ENCODE data around the gene SDF2.

Gene SDF2, protein sequence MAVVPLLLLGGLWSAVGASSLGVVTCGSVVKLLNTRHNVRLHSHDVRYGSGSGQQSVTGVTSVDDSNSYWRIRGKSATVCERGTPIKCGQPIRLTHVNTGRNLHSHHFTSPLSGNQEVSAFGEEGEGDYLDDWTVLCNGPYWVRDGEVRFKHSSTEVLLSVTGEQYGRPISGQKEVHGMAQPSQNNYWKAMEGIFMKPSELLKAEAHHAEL

DNA sequence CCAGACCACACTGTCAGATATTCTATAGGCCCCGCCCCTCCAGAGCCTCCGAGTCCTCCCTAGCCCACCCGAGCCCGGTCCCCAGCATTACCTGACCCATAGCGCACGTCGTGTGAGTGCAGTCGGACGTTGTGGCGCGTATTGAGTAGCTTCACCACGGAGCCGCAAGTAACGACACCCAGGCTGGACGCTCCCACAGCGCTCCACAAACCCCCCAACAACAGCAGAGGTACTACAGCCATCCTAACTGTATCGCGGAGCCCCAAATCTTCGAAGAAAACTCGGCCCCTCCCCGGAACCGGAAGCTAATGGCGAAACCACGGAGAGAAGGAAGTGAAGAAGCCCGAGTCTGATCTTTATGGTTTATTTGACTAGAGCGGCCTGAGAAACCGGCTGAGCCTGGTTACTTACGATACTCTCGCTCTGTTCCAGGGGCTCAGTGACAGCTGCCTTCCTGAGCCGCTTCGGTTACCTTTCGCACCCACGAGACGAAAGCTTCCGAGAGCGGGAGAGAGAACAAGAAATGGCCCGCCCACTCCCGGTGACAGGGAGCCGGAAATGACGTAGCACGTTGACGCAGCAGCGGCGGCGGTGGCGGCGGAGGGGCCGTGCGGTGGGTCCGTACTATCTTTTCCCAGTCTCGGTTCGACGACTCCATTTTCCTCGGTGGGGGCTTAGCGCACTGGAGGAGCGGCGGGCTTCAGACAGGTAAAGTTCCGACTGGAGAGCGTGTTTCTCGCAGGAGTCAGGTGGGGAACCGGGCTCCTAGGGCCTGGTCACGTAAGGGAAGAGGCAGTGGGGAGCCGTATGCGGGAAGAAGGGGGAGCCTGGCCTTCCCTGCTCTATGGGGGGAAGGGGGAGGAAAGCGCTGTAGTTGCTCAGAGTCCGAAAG is at the start of gene SDF2, which contains the start of gene SUPT6H:
Gene SDF2 (minus strand): TSS at position 272 of the 892 bp plus-strand sequence. CDS start 30 bp downstream, at position 242.
Gene SUPT6H (plus strand): TSS at position 571 of the 892 bp plus-strand sequence. CDS start 11,197 bp downstream, outside the sequence.
- peak; percentile 94 to 97 for DNase-seq (ENCODE audit: low read depth in 2 of 2)

DNA sequence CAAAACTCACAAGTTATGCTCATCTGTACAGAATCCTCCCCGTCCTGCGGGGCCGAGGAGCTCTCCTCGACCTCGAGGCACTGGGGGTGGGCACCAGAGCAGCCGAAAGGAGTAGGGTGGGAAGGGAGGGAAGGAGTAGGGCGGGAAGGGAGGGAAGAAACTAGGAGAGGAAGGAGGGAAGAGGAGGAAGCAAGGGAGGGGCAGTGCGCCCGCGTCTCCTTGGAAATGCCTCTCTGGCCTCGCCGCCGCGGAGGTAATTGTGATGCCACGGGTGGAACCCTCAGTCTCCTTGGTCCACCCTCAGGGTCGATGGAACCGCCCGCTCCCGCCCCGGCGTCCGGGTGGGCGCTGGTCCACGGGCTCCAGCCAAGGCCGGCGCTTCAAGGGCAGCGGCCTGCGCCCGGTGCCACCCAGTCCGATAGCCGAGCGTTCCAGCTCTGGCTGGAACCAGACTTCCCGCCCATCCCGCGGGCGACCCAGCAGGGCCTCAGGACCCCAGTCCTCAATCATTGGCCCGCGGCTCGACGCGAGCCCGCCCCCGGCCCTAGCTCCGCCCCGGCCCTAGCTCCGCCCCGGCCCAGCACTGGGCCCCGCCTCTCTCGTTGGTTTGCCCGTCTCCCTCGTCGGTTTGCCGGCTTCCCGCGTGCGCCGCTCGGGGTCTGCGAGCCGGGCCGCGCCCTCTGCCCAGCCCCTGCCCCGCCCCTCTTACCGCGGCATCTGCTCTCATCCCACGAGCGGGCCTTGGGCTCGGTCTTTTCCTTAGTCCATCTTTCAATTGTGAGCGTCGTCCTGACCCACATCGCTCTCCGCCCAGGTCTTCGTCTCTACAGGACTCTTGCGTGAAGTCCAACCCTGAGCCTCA is 49.4 kb upstream of the SDF2 start:
- DNase-seq (ENCODE audit: low read depth in 2 of 2): peak; percentile 88

DNA sequence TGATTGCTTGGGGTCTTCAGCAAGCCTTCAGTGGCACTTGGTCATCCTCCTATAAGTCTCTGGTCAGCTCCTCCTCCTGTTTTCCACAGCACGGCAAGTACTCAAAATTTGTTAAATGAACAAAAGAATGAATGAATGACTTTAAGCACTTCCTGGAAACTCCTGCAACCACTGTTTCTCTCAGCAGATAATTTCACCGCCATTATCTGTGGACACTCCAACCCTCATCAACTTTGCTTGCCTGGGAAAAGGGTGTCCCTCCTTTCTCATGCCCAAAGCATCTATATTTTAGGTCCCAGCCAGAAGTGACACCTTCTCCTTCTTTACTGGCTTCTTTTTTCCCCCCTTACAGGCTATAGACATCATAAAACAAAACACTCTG is 45.6 kb upstream of the SDF2 start:
- no peak for DNase-seq (ENCODE audit: low read depth in 2 of 2)

DNA sequence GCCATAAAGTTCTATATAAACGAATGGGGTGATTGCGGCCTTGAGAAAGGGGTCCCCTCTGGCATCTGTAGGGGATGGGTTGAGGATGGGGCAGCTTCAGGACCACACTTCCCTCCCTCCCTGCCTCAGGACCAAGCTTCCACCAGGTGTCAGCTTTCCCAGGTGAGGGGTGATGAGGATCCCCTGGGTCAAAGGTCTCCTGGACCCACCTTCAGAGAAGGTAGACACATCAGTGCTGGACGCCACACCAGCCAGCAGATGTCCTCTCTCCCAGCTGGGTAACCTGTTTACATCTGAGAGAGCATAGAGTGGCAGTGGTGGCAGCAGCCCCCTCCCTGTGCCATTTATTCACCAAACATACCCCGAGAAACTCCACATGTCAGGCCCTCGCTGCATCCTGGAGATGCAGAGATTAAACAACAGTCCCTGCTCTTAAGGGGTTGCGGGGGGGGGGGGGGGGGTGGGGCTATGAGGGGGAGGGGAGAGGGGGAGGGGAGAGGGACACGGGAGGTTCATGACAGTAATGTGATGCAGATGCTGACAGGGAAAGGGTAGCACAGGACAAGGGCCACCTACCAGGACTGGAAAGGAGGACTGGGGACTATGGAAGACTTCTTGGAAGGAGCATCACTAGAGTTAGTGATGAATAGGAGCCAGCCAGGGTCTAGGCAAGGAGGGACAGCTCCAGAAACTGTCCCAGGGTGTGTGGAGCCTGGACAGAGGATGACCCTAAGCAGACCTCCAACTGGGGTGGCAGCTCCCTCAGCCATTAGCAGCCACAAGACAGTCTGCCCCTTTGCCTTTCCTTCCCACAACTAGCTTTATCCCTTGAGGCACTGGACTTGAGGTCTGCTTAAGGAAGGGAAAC is 45.0 kb upstream of the SDF2 start:
- DNase-seq (ENCODE audit: low read depth in 2 of 2): no peak

DNA sequence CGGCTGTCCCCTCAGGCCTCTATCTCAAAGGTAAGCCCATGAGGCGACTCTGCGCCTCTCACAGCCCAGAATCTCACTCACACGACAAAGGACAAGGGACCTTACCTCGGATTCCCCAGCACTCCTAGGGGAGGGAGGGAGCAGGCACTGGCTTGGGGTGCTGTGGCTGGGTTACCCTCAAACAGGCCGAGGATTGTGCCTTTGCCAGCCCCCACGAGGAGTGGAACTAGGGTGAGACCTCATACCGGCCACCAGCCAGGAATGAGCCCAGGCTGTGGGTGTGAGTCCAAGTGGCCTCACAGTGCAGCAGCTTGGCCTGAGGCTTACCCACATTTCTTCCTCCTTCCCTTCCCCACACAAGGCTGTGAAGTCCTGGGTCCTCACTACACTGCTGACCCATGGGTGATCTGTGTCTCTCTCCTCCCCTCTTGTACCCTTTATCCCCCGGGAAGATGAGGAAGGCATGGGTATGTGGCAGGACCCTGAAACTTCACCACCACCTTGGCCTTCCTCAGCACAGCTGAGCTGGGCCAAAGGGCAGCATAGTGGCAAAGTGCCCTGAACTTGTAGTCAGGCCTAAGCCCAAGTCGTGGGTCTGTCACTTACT is 44.1 kb upstream of the SDF2 start:
- no peak for DNase-seq (ENCODE audit: low read depth in 2 of 2)

DNA sequence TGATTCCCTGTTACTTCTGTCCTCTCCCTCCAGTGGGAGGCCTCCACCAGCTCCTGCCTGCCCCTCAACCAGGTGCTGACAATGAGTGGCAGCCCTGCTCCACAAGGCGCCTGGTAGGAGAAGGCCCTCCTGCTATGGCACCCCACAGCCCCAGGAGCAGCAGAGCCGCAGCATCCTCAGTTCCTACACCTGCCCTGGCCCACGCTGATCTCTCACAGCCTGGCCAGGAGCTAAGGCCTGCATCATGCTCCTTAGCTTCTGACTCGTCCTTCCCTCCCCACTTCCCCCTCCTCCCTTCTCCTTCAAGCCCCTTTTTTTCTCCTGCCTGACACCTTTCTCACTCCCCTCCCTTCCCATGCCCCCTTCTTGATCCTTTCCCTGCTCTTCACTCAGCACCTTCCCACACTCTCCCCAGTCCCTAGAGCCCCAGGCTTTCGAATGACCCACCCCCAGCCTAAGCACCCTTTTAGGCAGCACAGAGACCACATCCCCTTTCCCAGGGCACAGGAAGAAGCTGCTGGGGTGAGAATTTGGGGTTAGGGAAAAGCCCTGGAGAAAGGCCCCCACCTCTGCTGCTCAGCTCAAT is 43.5 kb upstream of the SDF2 start:
- DNase-seq (ENCODE audit: low read depth in 2 of 2): no peak

DNA sequence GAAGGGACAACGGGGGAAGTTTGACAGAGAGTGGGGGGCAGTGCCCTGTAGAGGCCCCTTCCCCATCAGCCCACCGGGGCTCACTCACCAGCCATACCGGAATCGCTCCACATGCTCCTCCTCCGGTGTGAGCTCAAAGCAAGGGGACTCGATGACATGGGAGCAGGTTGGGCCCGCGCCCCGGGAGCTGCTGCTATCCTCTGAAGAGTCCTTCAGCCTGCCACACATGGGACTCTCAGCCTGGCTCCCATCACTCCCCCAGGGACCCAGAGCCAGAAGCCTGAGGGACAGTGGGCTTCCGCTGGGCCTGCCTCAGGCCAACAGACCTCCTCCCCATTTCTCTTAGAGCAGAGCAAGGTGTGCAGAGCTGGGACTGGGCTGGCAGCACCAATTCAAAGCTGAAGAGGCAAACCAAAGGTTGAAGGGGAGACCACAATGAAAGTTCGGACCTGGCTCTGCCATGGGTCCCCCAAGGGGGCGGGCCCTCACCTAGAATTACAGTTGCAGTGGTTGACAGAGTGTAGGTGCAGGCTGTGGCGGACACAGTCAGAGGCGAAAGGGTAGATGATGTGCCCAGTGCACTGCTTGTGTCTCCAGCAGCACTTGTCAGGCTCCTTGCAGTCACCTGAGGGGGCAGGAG is 42.6 kb upstream of the SDF2 start:
- DNase-seq (ENCODE audit: low read depth in 2 of 2): no peak

DNA sequence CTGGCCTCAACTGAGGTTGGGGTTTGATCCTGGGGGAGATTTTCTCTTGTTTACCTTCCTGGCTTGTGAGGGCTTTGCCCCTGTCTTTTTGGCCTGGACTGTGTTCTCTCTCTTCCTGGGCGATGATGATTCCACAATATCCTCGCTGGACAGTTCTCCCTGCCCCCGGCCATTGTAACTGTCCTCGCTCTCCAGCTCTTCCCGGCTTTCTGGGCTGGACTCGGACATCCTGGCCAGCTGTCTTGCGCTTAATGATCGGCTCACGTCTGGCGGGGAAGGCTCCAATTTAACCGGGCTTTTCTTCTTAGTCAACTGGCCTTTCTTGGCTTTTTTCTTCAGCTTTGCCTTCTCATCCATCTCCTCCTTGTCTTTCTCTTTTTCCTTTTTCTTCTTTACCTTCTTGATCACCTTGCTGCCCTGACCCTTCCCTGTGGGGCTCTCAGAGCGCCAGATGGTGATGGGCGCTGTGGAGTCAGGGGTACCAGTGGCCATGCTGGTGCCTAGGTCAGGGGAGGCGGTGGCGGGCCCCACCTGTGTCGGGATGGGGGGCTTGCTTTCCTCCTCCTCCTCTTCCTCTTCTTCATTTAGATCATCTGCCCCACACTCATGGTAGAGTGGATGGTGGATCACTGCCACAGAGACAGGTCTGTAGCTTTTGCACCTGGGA is 42.0 kb upstream of the SDF2 start:
- no peak for DNase-seq (ENCODE audit: low read depth in 2 of 2)

DNA sequence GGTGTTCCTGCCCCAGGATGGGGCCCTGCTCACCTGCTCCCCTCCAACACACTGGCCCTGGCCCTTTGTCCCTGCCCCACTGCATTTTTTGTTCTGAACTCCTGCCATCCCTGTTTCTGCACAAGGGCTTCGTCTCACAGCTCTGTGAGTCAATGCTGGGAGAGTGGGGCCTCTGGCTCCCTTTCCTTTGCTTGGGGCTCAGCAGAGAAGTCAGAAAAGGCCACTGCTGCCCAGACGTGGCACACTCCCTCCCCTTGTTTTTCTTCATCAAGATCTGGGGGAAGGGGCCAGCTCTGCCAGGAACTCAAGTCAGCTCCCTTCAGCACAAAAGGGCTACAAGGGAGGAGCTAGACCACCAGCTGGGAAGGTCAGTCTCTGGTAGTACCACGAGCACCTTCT is 41.0 kb upstream of the SDF2 start:
- no peak for DNase-seq (ENCODE audit: low read depth in 2 of 2)

DNA sequence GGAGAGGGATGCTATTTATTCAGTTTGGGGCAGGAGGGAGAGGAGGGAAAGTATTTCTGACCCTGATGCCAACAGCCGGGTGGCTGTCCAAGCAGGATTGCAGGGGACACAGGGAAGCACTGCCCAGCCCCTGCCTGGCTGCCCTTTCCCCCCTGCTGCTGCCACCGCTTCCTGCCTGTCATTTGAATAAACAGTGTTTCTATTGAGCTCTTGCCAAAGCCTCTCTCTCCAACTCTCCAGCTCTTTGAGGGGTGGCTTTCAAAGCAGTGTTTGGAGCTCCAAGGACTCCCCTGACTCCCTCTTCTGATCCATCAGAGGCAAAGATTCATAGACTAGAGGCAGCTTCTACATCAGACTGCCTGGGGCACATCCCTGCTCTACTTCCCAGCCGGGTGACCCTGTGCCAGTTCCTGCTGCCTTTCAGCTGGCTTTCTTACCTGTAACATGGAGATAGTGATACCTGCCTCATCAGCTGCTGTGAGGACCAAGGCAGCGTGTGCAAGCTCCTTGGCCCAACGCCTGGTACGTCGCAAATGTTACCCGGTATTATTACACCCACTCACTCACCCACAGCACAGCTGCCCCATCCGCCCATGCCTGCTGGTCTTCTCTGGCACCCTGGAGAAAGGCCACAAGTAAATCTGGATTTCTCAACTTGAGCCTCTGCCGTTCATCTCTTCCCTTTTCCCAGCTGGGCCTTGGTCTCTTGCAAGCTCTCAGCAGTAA is 40.5 kb upstream of the SDF2 start:
- DNase-seq (ENCODE audit: low read depth in 2 of 2): no peak

DNA sequence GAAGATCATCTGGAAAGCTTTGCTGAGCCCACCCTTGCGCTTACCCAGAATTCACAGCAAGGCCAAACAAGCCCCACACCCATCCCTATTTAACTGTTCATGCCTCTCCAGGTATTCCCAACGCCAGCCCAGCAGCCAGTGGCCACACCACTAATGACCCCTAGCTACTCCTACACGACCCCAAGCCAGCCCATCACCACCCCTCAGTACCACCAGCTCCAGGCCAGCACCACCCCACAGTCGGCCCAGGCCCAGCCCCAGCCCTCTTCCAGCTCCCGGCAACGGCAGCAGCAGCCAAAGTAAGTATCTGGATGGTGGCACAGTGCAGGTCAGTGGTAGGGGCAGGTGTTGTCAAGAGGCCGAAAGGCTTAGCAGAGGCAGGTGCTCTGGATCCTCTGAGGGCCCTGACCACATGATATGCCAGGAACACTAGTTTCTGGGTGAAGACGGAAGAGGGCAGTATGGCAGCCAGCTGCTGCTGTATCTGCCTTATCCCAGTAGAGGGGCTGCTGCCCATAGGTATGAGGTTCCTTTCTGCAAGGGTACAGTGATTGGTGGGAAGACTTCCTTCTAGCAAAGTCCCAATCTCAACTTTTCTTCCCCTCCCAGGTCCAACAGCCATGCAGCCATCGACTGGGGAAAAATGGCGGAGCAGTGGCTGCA is 39.3 kb upstream of the SDF2 start:
- DNase-seq (ENCODE audit: low read depth in 2 of 2): no peak

DNA sequence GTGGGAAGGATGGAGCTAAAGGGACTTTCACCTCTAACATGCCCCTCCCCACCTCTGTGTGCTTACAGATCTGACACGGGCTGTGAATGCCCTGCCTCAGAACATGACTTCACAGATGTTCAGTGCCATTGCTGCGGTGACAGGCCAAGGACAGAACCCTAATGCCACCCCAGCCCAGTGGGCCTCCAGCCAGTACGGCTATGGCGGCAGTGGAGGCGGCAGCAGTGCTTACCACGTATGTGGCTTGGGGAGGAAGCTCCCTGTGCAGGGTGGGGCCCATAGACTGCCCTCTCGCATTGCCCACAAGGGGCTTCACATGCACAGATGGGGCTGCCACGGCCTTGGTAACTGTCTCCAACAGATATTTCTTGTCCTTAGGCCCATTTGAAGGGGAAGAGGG is 38.6 kb upstream of the SDF2 start:
- DNase-seq (ENCODE audit: low read depth in 2 of 2): no peak

DNA sequence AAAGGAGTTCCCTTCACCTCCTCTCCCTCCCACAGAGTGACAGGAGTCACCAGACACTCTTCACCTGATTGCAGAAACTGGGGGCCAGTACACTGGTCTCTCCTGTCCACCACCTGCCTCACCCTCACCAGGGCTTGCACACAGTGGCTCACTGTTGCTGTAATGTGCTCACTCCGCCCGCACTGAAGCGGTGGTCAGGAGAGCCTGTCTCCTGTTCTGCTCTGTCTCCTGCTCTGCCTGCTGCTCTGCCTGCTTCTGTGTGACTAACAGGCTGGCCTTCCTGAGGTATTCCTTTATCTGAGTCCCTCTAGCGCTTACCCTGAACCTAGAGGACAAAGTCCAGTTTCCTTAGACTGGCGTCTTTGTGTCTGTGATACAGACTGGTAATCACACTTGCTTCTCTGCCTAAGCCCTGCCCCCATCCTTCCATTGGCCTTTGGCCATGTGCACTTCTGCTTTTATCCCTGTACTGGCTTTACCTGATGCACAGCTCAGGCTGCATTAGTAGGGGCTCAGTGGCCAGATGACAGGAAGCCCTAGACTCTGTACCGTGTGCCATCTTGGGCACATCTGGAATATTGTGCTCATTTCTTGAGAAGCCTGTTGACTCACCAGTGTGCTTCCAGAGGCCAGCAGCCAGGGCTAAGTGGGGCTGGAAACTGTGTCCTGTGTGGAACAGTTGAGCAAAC is 36.7 kb upstream of the SDF2 start:
- no peak for DNase-seq (ENCODE audit: low read depth in 2 of 2)

DNA sequence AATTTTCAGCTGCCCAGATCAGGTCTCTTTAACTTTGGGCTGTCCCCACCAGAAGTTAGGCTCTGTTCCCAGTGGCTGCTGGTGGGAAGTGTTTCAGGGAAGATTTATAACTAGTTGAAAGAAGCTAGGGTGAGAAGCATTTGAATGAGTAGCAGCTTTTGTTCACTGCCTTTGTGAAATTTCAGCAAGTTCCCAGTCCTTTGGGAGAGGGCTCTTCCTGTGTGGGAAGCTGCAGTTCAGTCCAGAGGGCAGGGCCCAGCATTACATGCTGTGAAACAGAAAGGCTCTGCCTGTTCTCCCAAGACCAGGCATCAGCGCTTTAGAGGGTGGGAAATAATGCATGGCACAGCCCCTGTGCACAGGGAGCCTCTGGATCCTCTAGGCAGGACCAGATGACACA is 32.2 kb upstream of the SDF2 start:
- no peak for DNase-seq (ENCODE audit: low read depth in 2 of 2)

DNA sequence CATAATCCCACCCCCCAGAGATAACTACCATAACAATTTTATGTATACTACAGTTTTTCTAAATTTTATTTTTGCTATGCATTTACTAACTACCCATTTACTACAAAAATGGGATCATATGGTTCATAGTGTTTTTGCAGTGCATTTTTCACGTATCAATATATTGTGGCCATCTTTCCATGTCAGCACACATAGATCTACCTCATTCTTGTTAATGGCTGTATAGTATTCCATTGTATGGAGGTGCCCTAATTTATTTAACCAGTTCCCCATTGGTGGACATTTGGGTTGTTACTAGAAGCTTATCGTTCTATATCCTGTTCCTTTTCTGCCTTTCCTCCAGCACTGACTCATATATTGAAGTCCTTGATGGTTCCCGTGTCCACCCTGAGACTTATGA is 27.3 kb upstream of the SDF2 start:
- DNase-seq (ENCODE audit: low read depth in 2 of 2): no peak

DNA sequence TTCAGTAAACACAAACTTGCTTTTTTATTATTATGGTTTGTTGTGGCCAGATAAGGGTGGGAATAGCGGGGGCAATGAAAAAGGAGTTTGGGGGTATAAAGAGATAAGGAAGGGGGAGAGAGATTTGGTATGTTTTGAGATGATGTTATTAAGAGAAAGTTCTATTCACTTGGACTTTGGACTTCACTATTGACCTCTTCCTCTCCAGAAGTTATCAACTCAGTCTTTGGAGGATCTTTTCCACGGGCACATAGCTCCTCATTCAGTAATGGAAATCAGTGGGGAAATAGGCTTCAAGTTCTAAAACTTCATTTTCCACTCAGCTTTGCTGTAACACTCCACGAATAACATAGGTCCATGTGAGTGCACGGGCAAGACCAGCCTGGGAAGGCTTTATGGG is 26.8 kb upstream of the SDF2 start:
- no peak for DNase-seq (ENCODE audit: low read depth in 2 of 2)

DNA sequence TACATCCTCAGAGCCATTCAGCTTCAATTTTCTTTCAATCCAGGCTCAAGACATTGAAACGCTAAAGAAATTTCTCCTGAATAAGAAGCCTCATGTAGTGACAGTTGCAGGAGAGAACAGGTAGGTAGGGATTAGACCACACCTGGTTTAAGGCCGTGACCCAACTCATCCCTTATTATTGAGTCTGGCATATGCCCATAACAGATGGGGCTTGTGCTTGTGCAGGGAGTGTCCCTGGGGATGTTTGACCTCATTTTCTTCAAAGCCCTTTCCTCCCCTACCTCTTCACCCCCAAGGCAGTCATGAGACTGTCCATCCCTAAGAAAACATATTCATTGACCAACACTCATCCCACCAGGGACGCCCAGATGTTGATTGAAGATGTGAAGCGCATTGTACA is 24.6 kb upstream of the SDF2 start:
- no peak for DNase-seq (ENCODE audit: low read depth in 2 of 2)

DNA sequence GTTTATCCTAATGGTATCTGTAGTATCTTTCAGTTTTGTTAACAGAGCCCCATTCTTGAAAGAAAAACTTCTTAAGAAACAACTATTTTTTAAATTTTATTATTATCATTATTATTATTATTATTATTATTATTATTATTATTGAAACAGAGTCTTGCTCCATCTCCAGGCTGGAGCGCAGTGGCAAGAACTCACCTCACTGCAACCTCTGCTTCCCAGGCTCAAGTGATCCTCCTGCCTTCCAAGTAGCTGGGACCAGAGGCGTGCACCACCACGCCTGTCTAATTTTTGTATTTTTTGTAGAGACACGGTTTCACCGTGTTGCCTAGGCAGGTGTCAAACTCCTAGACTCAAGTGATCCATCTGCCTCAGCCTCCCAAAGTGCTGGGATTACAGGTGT is 23.7 kb upstream of the SDF2 start:
- no peak for DNase-seq (ENCODE audit: low read depth in 2 of 2)

Data from stimulated activated CD4-positive, alpha-beta T cell treated with anti-CD3 and anti-CD28 coated beads, Interleukin-4, amount 100 ng/mL, for 48 hours (primary cell).